ENCODE measurements around the gene CLIC4. TPM values are rescaled to one million over a fixed set of nuclear protein-coding genes. Genes with fewer than 3 reads are reported as not detected.

CLIC4 gene
- total RNA-seq, 1 donor from 2014 or later = 353 TPM

DNA sequence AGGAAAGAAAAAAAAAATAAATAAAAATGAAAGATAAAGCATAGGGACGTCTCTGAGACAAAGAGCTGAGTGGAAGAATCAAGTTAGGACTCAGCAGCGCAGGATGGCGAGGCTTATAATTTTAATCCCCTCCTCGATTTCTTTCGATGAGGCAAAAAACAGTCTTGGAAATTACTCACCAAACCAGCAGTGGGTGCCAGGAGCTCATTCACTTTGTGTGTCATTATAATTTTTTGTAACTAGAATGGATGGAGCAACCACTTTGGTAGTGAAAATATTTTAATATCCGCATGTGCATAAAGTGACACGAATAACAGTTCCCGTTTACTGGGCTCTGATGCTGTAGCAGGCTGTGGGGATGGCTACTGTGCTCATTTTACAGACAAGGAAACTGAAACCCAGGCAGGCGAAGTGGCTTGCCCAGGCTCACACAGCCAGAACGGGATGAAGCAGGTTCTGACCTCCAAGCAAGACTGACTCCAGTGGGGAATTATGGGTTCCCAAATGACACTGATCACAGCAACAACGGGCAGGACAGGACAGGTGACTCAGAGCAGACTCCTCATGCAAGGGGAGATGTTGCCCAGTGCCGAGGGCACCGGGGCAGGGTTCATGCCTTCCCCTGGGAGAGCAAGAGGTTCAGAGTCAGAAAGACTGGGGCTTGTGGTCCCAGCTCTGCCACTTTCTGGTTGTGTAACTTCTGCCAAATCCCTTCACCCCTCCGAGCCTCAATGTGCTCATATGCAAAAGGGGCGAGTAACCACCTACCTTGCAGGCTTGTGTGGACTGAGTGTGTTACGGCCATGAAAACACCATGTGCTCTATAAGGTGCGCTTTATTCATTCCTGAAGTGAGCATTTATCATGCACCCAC lies 121.2 kb downstream of the CLIC4 start:
- DNase-seq (ENCODE audit: low read depth) (no peak), FAIRE-seq (no peak)
- H3K27ac ChIP-seq (ENCODE audit: low read depth, low read length) = no peak overlapping the region
- no peaks in the 10 kb centered on the region for H4K20me1 ChIP-seq (ENCODE audit: insufficient read depth, low read length)
- no peak for TF ChIP-seq EZH2 (IDR thresholded peaks at IDR 0.05; ENCODE audit: insufficient read depth, low read length)
- TF ChIP-seq, protein P1, sequence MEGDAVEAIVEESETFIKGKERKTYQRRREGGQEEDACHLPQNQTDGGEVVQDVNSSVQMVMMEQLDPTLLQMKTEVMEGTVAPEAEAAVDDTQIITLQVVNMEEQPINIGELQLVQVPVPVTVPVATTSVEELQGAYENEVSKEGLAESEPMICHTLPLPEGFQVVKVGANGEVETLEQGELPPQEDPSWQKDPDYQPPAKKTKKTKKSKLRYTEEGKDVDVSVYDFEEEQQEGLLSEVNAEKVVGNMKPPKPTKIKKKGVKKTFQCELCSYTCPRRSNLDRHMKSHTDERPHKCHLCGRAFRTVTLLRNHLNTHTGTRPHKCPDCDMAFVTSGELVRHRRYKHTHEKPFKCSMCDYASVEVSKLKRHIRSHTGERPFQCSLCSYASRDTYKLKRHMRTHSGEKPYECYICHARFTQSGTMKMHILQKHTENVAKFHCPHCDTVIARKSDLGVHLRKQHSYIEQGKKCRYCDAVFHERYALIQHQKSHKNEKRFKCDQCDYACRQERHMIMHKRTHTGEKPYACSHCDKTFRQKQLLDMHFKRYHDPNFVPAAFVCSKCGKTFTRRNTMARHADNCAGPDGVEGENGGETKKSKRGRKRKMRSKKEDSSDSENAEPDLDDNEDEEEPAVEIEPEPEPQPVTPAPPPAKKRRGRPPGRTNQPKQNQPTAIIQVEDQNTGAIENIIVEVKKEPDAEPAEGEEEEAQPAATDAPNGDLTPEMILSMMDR (IDR thresholded peaks at IDR 0.05; ENCODE audit: insufficient read depth, low read depth, low read length) = no peak
- peaks cover 5% of the 10 kb centered on the region for H3K27me3 ChIP-seq (ENCODE audit: insufficient read depth, low read length)
- no peaks in the 10 kb centered on the region for H3K4me1 ChIP-seq (ENCODE audit: insufficient read depth, low read length)
- Mint-ChIP-seq H3K4me1 (ENCODE audit: low read depth, unreplicated experiment) (peaks cover 11% of the 10 kb centered on the region), H3K27ac (ENCODE audit: unreplicated experiment) (no peak overlapping the region), H3K36me3 (ENCODE audit: low read depth, unreplicated experiment) (no peaks in the 10 kb centered on the region), H3K4me3 (ENCODE audit: unreplicated experiment) (no peak overlapping the region), H3K27me3 (ENCODE audit: low read depth, unreplicated experiment) (peaks cover 33% of the 10 kb centered on the region), H3K9me3 (ENCODE audit: unreplicated experiment) (no peaks in the 10 kb centered on the region)
- no peak overlapping the region for H3K4me3 ChIP-seq (ENCODE audit: insufficient read depth, low read depth, low read length)
- H2AFZ ChIP-seq (ENCODE audit: low read depth, low read length) = no peak overlapping the region
- no peak overlapping the region for H3K4me2 ChIP-seq (ENCODE audit: low read length)
- no peaks in the 10 kb centered on the region for H3K9me3 ChIP-seq (ENCODE audit: insufficient read depth, low read depth, low read length)
- H3K9ac ChIP-seq (ENCODE audit: low read length) = no peak overlapping the region
- H3K36me3 ChIP-seq (ENCODE audit: insufficient read depth, low read length) = no peaks in the 10 kb centered on the region
- no peaks in the 10 kb centered on the region for H3K79me2 ChIP-seq (ENCODE audit: insufficient read depth, low read length)

DNA sequence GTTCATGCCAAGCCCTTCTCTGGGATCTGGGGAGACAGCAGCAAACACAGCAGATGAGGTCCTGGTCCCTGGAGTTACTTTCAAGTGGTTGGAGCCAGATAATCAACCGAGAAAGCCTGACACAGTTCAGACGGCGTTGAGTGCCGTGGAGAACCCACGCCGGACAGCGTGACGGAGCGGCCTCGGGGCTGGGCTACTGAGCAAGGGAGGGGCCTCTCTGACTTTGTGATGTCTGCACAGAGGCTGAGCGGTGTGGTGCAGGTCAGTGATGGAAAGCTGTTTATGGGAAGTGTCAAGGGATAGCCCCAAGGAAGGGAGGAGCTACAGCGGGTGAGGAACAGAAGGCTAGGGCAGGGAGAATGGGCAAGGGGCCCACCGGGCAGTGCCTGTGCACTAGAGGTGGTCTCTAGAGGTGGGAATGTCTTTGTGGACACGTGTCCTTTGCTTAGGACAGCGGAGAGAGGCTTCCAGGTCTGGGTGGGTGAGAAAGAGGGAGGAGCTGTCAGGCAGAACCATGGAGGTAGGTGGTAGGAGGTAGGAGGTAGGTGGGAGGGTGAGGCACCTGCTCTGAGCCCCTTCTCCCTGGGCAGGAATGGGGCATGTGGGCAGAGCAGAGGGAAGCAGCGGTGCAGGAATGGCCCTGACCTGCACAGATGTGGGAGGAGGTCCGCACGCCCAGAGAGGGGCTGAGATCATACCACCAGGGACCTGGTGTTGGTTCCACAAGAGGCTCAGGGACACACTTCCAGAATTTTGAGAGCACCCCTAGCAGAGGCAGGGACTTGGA lies 122.0 kb downstream of the CLIC4 start:
- Histone ChIP-seq H3K27me3 (ENCODE audit: insufficient read depth, low read length) (peaks cover 5% of the 10 kb centered on the region), H3K9me3 (ENCODE audit: insufficient read depth, low read depth, low read length) (no peaks in the 10 kb centered on the region), H3K4me3 (ENCODE audit: insufficient read depth, low read depth, low read length) (no peak overlapping the region), H4K20me1 (ENCODE audit: insufficient read depth, low read length) (no peaks in the 10 kb centered on the region), H3K36me3 (ENCODE audit: insufficient read depth, low read length) (no peaks in the 10 kb centered on the region), H3K4me2 (ENCODE audit: low read length) (no peak overlapping the region), H3K27ac (ENCODE audit: low read depth, low read length) (no peak overlapping the region), H3K4me1 (ENCODE audit: insufficient read depth, low read length) (no peaks in the 10 kb centered on the region), H3K79me2 (ENCODE audit: insufficient read depth, low read length) (no peaks in the 10 kb centered on the region), H3K9ac (ENCODE audit: low read length) (no peak overlapping the region), H2AFZ (ENCODE audit: low read depth, low read length) (no peak overlapping the region)
- Mint-ChIP-seq H3K9me3 (ENCODE audit: unreplicated experiment) (no peaks in the 10 kb centered on the region), H3K36me3 (ENCODE audit: low read depth, unreplicated experiment) (no peaks in the 10 kb centered on the region), H3K27ac (ENCODE audit: unreplicated experiment) (no peak overlapping the region), H3K4me3 (ENCODE audit: unreplicated experiment) (no peak overlapping the region), H3K27me3 (ENCODE audit: low read depth, unreplicated experiment) (peaks cover 37% of the 10 kb centered on the region), H3K4me1 (ENCODE audit: low read depth, unreplicated experiment) (peaks cover 11% of the 10 kb centered on the region)
- TF ChIP-seq, protein P1 (IDR thresholded peaks at IDR 0.05; ENCODE audit: insufficient read depth, low read depth, low read length) = no peak
- TF ChIP-seq EZH2 (IDR thresholded peaks at IDR 0.05; ENCODE audit: insufficient read depth, low read length) = no peak
- FAIRE-seq (no peak), DNase-seq (ENCODE audit: low read depth) (no peak)

Measured in astrocyte (in vitro differentiated cells and primary cell).